HL-60/S4 treated with phorbol 12-myristate 13-acetate at 8.2 ng/mL for 4 days and 3 days (cell line): ENCODE data around the gene S100A11.
"Not testable (repeated sequence)": the region's sequence is repeated elsewhere in the genome, so short reads cannot be mapped to it uniquely, and the experiment has no call there.

Source experiments
- in situ Hi-C: fragments of 300-500 bp; cut with MboI; formaldehyde crosslinking; loops from 2 replicates; pipeline ENCODE4 v1.15.0; 2022; ENCODE audit warnings: low sequenced_read_pairs

S100A11 gene

GRCh38 chr1:152036267-152037216, at the start of gene S100A11:
Gene S100A11 (minus strand): TSS chr1:152037004. CDS start chr1:152036915, 89 bp downstream.
- in situ Hi-C loops, result no loop called here

DNA sequence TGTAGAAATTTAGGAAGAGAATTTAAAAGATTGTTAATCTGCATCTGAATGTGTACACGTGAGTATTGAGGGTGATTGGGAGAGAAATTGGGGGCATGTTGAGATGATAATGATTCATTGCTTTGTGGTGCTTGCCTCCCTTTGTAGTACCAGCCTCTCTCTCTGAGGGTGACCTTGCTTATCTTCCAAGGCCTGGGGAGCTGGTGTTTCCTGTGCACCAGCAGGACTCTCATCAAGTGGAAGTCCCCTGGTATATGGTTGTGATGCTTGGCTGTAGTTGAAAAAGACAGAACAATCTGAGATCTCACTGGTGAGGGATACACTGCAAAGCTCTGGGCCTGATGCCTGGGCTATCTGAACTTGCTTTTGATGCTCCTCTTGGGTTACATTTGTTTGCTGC, 48.0 kb upstream of the S100A11 start:
- in situ Hi-C loops, result no loop called here

- in situ Hi-C loops, result not testable (repeated sequence)
Measured at GRCh38 chr1:152081026-152081425, 44.2 kb upstream of the S100A11 start.

GRCh38 chr1:152080494-152080893, 43.7 kb upstream of the S100A11 start:
- in situ Hi-C loops, result not testable (repeated sequence)

DNA sequence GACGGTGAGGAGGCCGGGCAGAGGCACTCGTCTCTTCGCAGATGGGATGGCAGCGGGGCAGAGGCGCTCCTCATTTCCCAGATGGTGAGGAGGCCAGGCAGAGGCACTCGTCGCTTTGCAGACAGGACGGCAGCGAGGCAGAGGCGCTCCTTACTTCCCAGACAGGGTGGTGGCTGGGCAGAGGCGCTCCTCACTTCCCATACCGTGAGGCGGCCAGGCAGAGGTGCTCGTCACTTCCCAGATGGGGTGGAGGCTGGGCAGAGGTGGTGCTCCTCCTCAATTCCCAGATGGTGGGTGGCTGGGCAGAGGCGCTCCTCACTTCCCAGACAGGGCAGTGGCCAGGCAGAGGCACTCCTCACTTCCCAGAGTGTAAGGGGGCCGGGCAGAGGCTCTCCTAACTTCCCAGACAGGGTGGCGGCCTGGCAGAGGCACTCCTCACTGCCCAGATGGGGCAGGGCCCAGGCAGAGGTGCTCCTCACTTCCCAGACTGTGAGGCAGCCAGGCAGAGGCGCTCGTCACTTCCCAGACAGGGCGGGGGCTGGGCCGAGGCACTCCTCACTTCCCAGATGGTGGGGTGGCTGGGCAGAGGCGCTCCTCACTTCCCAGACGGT, 42.1 kb upstream of the S100A11 start:
- in situ Hi-C loops, result no loop called here

GRCh38 chr1:152072311-152072710, 35.5 kb upstream of the S100A11 start:
- in situ Hi-C loops, result no loop called here

GRCh38 chr1:152071123-152071522, 34.3 kb upstream of the S100A11 start:
- in situ Hi-C loops, result no loop called here

GRCh38 chr1:152067929-152068328, 31.1 kb upstream of the S100A11 start:
- in situ Hi-C loops, result no loop called here

DNA sequence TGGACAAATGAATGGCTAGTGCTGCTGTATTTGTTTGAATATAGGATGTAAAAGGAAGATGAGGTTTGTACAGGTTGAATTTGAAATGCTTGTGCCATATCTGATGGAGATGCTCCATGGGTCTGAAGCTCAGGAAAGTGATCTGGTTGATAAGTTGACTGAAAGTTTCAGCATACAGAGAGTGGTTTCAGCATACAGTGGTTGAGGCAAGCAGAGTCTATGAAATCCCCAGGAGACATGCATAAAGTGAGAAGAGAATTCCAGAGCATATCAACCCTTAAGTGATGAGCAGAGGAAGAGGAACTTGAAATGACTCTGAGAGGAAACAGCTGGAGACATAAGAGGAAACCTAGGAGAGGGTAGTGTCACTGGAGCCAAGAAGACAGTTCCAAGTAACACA, 30.3 kb upstream of the S100A11 start:
- in situ Hi-C loops, result no loop called here

- in situ Hi-C loops, result no loop called here
Measured at GRCh38 chr1:152061952-152062351, 25.1 kb upstream of the S100A11 start.

GRCh38 chr1:152053375-152053774, 16.6 kb upstream of the S100A11 start:
- in situ Hi-C loops, result loop anchor here (10.0 kb wide), 1 partner anchor 131 kb away; no protein-coding TSS in a partner anchor

GRCh38 chr1:152052606-152053005, 15.8 kb upstream of the S100A11 start:
- in situ Hi-C loops, result loop anchor here (10.0 kb wide), 1 partner anchor 132 kb away; no protein-coding TSS in a partner anchor

- in situ Hi-C loops, result loop anchor here (10.0 kb wide), 1 partner anchor 134 kb away; no protein-coding TSS in a partner anchor
Measured at GRCh38 chr1:152050886-152051675, 14.3 kb upstream of the S100A11 start.

DNA sequence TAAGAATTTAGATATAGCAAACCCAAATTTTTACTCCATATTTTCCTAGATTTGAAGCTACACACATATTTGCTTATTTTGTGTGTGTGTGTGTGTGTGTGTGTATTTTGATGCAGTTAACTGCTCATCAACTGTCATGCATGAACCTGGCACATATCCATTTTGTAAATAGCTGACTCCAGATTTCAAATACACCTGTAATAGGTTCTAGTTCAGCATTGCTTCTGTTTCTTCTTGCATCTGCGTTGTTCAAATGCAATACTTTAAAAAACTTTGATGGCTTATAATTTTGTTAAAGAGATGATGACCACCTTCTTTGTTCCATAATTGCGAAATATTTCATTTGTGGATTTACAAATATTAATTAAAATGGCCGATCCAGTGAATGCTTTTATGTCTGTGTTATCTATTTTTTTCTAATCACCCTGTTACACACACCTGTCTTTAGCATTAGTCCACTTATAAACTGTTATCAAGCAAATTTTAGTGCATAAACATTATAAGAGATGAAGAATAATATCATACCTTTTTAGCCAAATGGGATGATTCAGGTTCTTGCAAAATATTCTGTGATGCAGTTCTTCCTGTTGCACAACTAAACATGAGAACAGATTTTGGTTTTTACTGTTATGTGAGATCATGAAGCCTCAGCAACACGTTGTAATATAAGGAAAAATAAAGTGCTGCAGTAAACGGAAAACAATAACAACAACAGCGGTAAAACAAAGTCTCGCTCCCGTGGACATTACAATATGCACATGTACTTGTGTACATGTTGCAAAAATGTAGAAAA, 12.7 kb upstream of the S100A11 start:
- in situ Hi-C loops, result loop anchor here (10.0 kb wide), 1 partner anchor 135 kb away; no protein-coding TSS in a partner anchor

- in situ Hi-C loops, result no loop called here
Measured at GRCh38 chr1:152048416-152049009, 11.7 kb upstream of the S100A11 start.

GRCh38 chr1:152047730-152048415, 11.1 kb upstream of the S100A11 start:
- in situ Hi-C loops, result no loop called here

DNA sequence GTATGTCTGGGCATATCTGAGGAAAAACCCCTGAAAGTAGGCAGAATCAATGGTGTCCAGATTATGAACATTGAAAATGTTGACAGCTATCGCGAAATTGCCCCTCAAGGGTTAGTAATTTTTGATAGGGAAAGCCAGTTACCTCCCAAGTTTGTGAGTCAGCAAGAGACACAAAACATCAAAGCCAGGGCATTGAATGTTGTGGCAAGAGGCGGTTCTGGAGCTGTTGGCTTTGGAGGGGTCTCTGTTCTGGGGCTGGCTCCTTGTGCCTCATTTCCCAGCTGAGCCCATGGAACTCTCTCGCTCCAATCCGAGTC, 10.6 kb upstream of the S100A11 start:
- in situ Hi-C loops, result no loop called here

GRCh38 chr1:152044386-152044785, 7.6 kb upstream of the S100A11 start:
- in situ Hi-C loops, result no loop called here

GRCh38 chr1:152043870-152044269, 7.1 kb upstream of the S100A11 start:
- in situ Hi-C loops, result no loop called here
